Measurements from ENCODE around the gene UNC80.

GRCh38 chr2:210035679-210036078, 264.0 kb downstream of the UNC80 start:
- TF ChIP-seq, protein P1, sequence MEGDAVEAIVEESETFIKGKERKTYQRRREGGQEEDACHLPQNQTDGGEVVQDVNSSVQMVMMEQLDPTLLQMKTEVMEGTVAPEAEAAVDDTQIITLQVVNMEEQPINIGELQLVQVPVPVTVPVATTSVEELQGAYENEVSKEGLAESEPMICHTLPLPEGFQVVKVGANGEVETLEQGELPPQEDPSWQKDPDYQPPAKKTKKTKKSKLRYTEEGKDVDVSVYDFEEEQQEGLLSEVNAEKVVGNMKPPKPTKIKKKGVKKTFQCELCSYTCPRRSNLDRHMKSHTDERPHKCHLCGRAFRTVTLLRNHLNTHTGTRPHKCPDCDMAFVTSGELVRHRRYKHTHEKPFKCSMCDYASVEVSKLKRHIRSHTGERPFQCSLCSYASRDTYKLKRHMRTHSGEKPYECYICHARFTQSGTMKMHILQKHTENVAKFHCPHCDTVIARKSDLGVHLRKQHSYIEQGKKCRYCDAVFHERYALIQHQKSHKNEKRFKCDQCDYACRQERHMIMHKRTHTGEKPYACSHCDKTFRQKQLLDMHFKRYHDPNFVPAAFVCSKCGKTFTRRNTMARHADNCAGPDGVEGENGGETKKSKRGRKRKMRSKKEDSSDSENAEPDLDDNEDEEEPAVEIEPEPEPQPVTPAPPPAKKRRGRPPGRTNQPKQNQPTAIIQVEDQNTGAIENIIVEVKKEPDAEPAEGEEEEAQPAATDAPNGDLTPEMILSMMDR (IDR thresholded peaks at IDR 0.05; ENCODE audit: borderline replicate concordance, extremely low read depth, low read length, poor library complexity, severe bottlenecking) = no peak
- no peak for TF ChIP-seq EZH2 (IDR thresholded peaks at IDR 0.05; ENCODE audit: borderline replicate concordance, low read depth, low read length, severe bottlenecking)
